NCI-H526 (cell line): ENCODE measurements around the gene MEIS1.
A peak's percentile ranks its signal among the peaks of the same experiment; 100 is the strongest.

ENCODE experiments used
- DNase-seq, 2 experiments: peaks; one replicate each; lab custom pipeline; 2025; lab: John Stamatoyannopoulos, UW

The MEIS1 gene

GRCh38 chr2:66580166-66581049 lies 145.5 kb downstream of the MEIS1 start:
- no peak for DNase-seq

GRCh38 chr2:66581339-66582103 lies 146.6 kb downstream of the MEIS1 start:
- DNase-seq = peak in 1 of 2 experiments; percentile 62

- peak in 1 of 2 experiments; percentile 55 for DNase-seq
Measured at GRCh38 chr2:66582104-66582986, 147.4 kb downstream of the MEIS1 start.

GRCh38 chr2:66582987-66583880 lies 148.3 kb downstream of the MEIS1 start:
- DNase-seq = no peak

GRCh38 chr2:66583881-66584280 lies 149.0 kb downstream of the MEIS1 start:
- DNase-seq = no peak

- DNase-seq = peak; percentile 70 to 81
Measured at GRCh38 chr2:66585587-66585986, 150.7 kb downstream of the MEIS1 start.

GRCh38 chr2:66587216-66587615 lies 152.3 kb downstream of the MEIS1 start:
- peak in 1 of 2 experiments; percentile 62 for DNase-seq

- no peak for DNase-seq
Measured at GRCh38 chr2:66594001-66594400, 159.1 kb downstream of the MEIS1 start.

- DNase-seq = no peak
Measured at GRCh38 chr2:66595556-66595955, 160.6 kb downstream of the MEIS1 start.

GRCh38 chr2:66596256-66596655 lies 161.3 kb downstream of the MEIS1 start:
- DNase-seq = no peak

- no peak for DNase-seq
Measured at GRCh38 chr2:66601624-66602023, 166.7 kb downstream of the MEIS1 start.

- DNase-seq = no peak
Measured at GRCh38 chr2:66602341-66602740, 167.4 kb downstream of the MEIS1 start.

GRCh38 chr2:66604326-66604725 lies 169.4 kb downstream of the MEIS1 start:
- no peak for DNase-seq

GRCh38 chr2:66604976-66605375 lies 170.1 kb downstream of the MEIS1 start:
- DNase-seq = no peak

- no peak for DNase-seq
Measured at GRCh38 chr2:66607152-66607551, 172.2 kb downstream of the MEIS1 start.
